Skeletal muscle tissue (tissue), 4 donors: ENCODE results near the gene ICE1. TPM values are rescaled to one million over a fixed set of nuclear protein-coding genes. Genes with fewer than 3 reads are reported as not detected.
"Not testable (repeated sequence)": the region's sequence is repeated elsewhere in the genome, so short reads cannot be mapped to it uniquely, and the experiment has no call there.

Experiments
- H3K27ac ChIP-seq: one replicate; pipeline ENCODE4 v1.7.0; 2013; ENCODE audit warnings: mild to moderate bottlenecking, low read depth, low read length, inconsistent platforms
- H3K27me3 ChIP-seq, 3 donors: one replicate each; pipeline ENCODE4 v1.7.0; 2013; ENCODE audit warnings: low read length in 3 of 3; ENCODE audit not compliant: control insufficient read depth in 3 of 3, insufficient read depth in 3 of 3
- H3K36me3 ChIP-seq, 3 donors: one replicate each; pipeline ENCODE4 v1.7.0; 2013; ENCODE audit warnings: low read length in 3 of 3; ENCODE audit not compliant: control insufficient read depth in 3 of 3, insufficient read depth in 3 of 3
- H3K4me1 ChIP-seq, 3 donors: one replicate each; pipeline ENCODE4 v1.7.0; 2013; ENCODE audit warnings: low read length in 3 of 3, mild to moderate bottlenecking in 3 of 3; ENCODE audit not compliant: control insufficient read depth in 3 of 3, insufficient read depth in 3 of 3
- H3K4me3 ChIP-seq, 3 donors: one replicate each; pipeline ENCODE4 v1.7.0; 2013; ENCODE audit warnings: low read length in 3 of 3
- H3K9ac ChIP-seq, 3 donors: one replicate each; pipeline ENCODE4 v1.7.0; 2013; ENCODE audit warnings: low read length in 3 of 3, mild to moderate bottlenecking in 3 of 3, moderate library complexity in 2 of 3, low read depth in 1 of 3
- H3K9me3 ChIP-seq, 3 donors: one replicate each; pipeline ENCODE4 v1.7.0; 2013; ENCODE audit warnings: low read length in 3 of 3; ENCODE audit not compliant: control insufficient read depth in 3 of 3
- total RNA-seq: library from RNA; depleted of rRNA; stranded (reverse); fragments of >200 nt; gene quantifications from one replicate; pipeline ENCODE4 v1.2.3, GENCODE V29; 2014
- donor health status: Osteomylitis.

ICE1 gene
- total RNA-seq, 1 donor from 2014 or later: 23.0 TPM

- Histone ChIP-seq H3K4me1 (no peaks in the 10 kb centered on the region), H3K36me3 (peaks cover 43 to 71% (median 61%) of the 10 kb centered on the region in 3 donors), H3K9ac (no peak overlapping the region), H3K9me3 (no peaks in the 10 kb centered on the region), H3K27ac (no peak overlapping the region), H3K4me3 (no peak overlapping the region), H3K27me3 (no peaks in the 10 kb centered on the region)
Measured at GRCh38 chr5:5464036-5464715, 41.7 kb downstream of the ICE1 start.

DNA sequence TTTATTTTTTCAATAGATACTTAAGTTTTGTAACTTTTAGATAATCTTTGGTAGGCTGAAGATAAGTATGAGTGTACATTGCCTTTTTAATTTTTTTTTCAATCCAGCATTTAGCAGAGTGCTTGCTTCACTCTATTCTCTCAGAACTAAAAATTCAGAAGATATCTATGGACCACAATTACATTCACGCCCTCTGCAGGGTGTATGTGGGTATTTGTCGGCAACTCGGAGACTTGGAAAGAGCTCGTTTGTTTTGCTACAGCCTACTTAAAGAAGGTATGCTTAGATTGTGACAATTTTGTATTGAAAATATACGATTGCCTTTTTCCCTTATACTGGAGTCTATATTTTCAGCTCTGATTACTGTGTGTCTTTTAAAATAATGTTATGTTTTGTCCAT is 43.8 kb downstream of the ICE1 start:
- Histone ChIP-seq H3K9ac (no peak overlapping the region), H3K36me3 (peaks cover 26 to 55% (median 45%) of the 10 kb centered on the region in 3 donors), H3K27me3 (no peaks in the 10 kb centered on the region), H3K9me3 (no peaks in the 10 kb centered on the region), H3K27ac (no peak overlapping the region), H3K4me3 (no peak overlapping the region), H3K4me1 (no peaks in the 10 kb centered on the region)

GRCh38 chr5:5467737-5468136 is 45.3 kb downstream of the ICE1 start:
- Histone ChIP-seq H3K27me3 (no peaks in the 10 kb centered on the region), H3K27ac (no peak overlapping the region), H3K9me3 (no peaks in the 10 kb centered on the region), H3K4me1 (no peaks in the 10 kb centered on the region), H3K9ac (no peak overlapping the region), H3K4me3 (no peak overlapping the region), H3K36me3 (peaks cover 13 to 42% (median 32%) of the 10 kb centered on the region in 3 donors)

GRCh38 chr5:5470933-5471332 is 48.5 kb downstream of the ICE1 start:
- Histone ChIP-seq H3K4me1 (no peaks in the 10 kb centered on the region), H3K9me3 (no peaks in the 10 kb centered on the region), H3K4me3 (no peak overlapping the region), H3K36me3 (peaks cover 7 to 33% (median 25%) of the 10 kb centered on the region in 3 donors), H3K27me3 (no peaks in the 10 kb centered on the region), H3K9ac (no peak overlapping the region), H3K27ac (no peak overlapping the region)

GRCh38 chr5:5473226-5473625 is 50.7 kb downstream of the ICE1 start:
- no peak overlapping the region for H3K27ac ChIP-seq
- peaks cover 9 to 28% (median 25%) of the 10 kb centered on the region in 3 donors for H3K36me3 ChIP-seq
- H3K4me3 ChIP-seq: no peak overlapping the region
- H3K9ac ChIP-seq: no peak overlapping the region
- no peaks in the 10 kb centered on the region for H3K27me3 ChIP-seq
- H3K4me1 ChIP-seq: no peaks in the 10 kb centered on the region
- H3K9me3 ChIP-seq: no peaks in the 10 kb centered on the region

GRCh38 chr5:5474961-5475360 is 52.5 kb downstream of the ICE1 start:
- peaks cover 9 to 25% (median 24%) of the 10 kb centered on the region in 3 donors for H3K36me3 ChIP-seq
- no peak overlapping the region for H3K9ac ChIP-seq
- no peak overlapping the region for H3K27ac ChIP-seq
- H3K9me3 ChIP-seq: no peaks in the 10 kb centered on the region
- H3K27me3 ChIP-seq: no peaks in the 10 kb centered on the region
- no peaks in the 10 kb centered on the region for H3K4me1 ChIP-seq
- no peak overlapping the region for H3K4me3 ChIP-seq

DNA sequence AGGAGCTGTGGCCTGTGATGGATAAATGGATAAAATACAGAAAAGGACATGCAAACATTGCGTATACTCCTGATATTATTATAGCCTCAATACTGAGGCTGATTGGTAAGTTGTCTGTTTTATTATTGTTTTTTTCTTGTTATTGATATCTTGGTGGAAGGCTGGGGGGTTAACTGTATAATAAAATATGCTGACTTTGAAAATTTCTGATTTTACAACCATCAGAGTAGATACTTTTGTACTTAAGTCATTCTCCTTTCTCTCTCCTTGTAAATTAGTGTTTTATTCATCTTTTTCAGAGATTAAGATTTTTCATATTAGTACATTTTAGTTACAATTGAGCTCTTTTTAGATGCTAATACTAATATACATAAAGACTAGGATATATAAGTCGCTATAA is 53.5 kb downstream of the ICE1 start:
- H3K4me3 ChIP-seq: no peak overlapping the region
- peaks cover 9 to 22% (median 22%) of the 10 kb centered on the region in 3 donors for H3K36me3 ChIP-seq
- H3K9me3 ChIP-seq: no peaks in the 10 kb centered on the region
- H3K4me1 ChIP-seq: no peaks in the 10 kb centered on the region
- H3K27ac ChIP-seq: no peak overlapping the region
- H3K27me3 ChIP-seq: no peaks in the 10 kb centered on the region
- H3K9ac ChIP-seq: no peak overlapping the region

- not testable (repeated sequence) for H3K4me3 ChIP-seq, H3K9ac ChIP-seq, H3K27me3 ChIP-seq, H3K9me3 ChIP-seq, H3K27ac ChIP-seq
- peaks cover 9 to 21% (median 18%) of the 10 kb centered on the region in 3 donors for H3K36me3 ChIP-seq
- peaks cover 6 to 15% (median 15%) of the 10 kb centered on the region in 3 donors for H3K4me1 ChIP-seq
Measured at GRCh38 chr5:5479578-5479977, 57.1 kb downstream of the ICE1 start.

DNA sequence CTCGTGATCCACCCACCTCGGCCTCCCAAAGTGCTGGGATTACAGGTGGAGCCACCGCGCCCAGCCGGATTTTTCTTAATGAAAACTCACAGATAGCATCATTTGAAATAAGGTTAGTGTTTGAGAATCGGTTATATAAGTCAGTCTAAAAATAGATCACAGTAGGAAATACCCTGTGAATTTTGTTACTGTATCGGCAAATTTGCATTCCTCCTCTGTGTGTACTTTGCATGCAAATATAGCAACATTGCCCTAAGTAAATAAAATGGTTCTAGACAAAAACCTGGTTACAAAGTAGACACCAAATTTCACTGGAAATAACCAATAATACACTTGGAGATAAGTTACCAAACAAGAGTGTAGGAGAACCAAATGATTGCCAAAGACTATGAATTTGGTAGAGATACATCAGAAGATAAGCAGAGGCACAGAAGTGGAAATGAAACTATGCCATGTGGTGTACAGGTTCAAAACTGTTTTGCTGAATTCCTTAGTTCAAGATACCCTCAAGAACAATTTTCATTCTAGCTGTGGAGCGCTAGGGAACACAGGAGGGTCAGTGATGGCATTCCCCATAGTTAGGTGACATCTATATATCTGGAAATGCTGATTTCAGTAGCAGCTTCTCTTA is 58.1 kb downstream of the ICE1 start:
- Histone ChIP-seq H3K36me3 (peaks cover 8 to 12% (median 11%) of the 10 kb centered on the region in 3 donors), H3K27ac (peak overlapping the region; percentile 32), H3K9me3 (no peaks in the 10 kb centered on the region), H3K27me3 (no peaks in the 10 kb centered on the region), H3K4me1 (peaks cover 6 to 15% (median 15%) of the 10 kb centered on the region in 3 donors), H3K4me3 (no peak overlapping the region), H3K9ac (no peak overlapping the region)

DNA sequence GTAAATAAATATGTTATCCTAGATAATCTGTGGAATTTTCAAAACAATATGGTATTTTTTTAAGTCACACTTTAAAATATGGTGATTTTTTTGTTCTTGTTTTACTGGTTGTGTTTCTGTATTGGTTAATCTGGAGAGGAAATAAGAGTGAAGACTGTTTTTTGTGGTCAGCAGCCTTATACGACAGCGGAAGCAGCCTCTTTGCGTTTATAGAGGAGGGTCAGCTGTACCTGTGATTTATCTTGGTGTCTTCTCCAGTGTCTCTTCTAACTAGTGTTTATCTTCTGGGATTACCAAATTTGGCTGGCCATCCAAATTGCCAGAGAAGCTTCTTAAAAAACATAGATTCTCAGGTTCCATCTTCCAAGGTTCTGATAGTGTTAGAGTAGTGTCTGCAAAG is 58.7 kb downstream of the ICE1 start:
- H3K4me1 ChIP-seq: peaks cover 6 to 15% (median 15%) of the 10 kb centered on the region in 3 donors
- H3K4me3 ChIP-seq: no peak overlapping the region
- no peaks in the 10 kb centered on the region for H3K9me3 ChIP-seq
- H3K36me3 ChIP-seq: peaks cover 4 to 10% (median 6%) of the 10 kb centered on the region in 3 donors
- peak overlapping the region; percentile 32 for H3K27ac ChIP-seq
- no peak overlapping the region for H3K9ac ChIP-seq
- no peaks in the 10 kb centered on the region for H3K27me3 ChIP-seq
